Suppressor macrophage treated with lipopolysaccharide for 4 hours (primary cell): ENCODE measurements around the gene IKZF1.

ENCODE experiments used
- DNase-seq: peaks from one replicate; pipeline ENCODE4 v3.0.0-alpha.2; 2020

The IKZF1 gene

DNA sequence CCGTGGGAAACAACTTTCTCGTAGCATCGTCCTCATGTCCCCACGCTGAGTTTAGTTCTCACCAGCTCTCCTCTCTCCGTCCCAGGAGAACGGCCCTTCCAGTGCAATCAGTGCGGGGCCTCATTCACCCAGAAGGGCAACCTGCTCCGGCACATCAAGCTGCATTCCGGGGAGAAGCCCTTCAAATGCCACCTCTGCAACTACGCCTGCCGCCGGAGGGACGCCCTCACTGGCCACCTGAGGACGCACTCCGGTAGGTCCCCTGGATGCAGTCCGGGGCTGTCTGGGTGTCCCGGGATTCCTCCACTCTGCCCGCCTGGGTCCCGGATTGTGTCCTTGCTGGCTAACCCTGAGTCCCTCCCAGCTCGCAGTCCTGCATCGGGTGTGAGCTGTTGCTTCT is 77.9 kb downstream of the IKZF1 start:
- no peak for DNase-seq

DNA sequence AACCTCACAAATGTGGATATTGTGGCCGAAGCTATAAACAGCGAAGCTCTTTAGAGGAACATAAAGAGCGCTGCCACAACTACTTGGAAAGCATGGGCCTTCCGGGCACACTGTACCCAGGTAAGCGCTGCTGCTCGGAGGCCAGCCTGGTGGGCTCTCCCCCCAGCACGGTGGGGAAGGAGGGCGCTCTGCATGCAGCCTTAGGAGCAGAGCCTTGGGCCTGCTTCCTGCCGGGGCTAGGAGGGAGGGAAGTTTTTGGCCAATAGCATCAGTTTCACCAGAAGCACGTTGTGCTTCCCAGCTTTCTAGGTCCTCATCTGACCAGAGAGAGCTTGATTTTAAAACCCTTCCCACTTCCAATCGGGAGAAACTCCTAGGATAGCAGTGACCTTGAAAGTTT is 82.8 kb downstream of the IKZF1 start:
- DNase-seq, result no peak

DNA sequence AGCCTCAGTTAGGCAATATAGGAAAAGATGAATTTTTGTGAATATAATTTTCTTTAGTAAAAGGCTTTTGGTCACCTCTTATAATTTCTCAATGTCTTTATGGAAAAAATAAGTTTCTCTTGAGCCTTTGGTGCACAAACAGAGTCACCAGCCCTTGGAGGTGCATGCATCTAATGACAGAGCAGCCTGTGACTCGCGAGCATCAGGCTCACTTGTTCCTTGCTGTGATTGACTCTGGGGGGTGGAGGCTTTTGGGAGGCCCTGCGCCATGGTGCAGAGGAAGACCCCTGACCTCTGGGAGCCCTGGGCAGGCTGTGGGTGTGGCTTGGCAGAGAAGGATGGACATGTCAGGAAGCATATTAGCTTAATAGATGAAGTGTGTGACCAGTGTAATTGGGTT is 85.4 kb downstream of the IKZF1 start:
- no peak for DNase-seq

DNA sequence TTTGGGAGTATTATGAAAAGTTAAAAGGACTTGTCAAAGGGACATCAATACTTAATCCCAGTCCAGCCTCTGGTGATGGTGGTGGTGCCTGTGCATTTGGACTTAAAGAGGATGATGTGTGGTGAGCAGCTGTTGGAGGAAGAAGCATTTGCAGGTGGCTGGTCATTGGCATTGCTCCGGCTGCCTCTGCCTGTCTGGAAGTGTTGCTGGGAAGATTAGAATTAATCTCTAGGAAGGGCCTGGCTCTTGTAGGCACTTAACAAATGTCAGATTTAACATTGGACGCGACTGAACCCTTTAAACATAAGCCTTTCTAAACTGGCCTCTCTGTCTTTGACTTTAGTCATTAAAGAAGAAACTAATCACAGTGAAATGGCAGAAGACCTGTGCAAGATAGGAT is 86.9 kb downstream of the IKZF1 start:
- no peak for DNase-seq

DNA sequence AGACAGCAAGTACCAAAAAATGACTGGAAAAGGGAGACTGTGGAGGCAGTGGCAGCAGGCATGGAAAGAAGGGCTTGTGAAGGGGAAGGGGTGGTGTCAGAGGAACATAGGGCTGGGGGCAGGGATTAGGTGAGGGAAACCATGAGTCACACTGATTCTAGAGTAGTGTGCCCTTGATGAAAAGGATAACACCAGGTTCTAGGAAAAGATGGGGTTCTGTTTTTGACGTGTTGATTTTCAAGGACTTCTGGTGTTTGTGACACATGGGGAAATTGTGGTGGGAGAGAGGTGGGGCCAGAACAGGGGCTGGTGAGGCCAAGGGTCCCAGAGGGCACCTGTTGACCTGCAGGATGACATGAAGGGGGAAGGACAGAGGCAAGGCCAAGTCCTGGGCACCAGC is 88.6 kb downstream of the IKZF1 start:
- DNase-seq, result no peak

DNA sequence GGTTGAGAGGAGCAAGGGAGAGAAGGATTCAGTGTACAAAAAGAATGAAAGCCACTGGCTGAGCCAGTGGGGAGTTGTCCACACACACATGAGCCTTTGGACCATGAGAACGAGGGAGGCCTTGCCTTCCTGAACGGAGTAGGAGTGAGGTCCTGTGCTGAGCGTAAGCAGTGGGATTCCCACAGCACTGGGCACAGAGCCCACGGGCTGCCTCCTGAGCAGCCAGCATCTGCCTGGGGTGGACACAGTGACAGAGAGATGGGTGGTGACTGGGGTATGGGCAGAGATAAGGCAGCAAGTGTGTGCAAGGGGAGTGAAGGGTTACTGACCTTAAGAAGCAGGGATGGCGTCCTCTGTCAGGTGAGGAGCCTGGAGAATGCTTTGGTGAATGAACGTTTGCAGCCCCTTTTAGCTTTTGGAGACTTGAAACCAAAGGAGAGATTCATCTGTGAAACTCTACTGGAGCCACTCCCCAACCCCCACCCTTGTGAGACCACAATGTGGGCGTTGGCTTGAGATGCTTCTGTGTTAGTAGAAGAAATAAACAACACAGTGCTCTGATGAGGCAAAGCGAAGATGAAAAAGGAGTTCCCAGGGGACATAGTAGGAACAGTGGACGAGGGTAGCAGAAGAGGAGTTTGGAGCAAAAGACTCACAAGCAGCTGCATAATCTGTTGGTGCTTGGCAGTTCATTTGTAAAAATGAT is 89.2 kb downstream of the IKZF1 start:
- DNase-seq, result no peak

DNA sequence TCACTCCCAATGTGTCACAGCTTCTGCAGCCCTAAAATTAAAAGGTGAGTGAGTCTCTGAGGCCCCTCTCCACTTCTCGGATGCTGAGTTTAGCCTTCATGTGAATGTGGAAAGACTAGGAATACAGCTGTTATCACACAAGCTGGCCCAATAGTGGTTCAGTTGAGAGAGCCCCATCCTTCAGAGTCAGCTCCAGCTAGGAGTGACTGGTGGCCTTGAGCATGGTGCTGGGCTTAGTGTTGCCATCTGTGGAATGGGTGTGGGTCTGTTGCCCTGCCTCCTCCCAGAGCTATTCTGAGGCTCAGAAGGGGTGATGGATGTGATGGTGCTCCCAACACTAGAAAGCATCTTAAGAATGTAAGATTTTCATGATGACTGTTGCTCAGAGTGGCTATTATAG is 89.8 kb downstream of the IKZF1 start:
- DNase-seq, result no peak

DNA sequence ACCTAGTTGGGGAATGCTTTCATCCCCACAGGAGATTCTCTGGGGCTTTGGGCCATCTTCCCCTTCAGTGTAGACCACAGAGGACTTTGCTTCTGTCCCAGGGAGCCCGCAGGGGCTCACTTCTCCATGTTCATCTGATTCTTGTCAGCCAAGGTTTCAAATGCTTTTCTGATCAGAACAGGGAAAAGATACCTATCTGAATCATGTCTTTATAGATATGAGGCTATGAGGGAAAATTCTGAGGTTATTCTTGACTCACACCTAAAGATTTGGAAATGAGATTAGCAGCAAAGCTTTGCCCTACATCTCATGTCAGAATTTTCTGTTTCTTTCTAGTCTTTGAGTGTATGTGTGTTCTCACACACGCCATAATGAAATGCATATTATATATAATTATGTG is 92.3 kb downstream of the IKZF1 start:
- no peak for DNase-seq

DNA sequence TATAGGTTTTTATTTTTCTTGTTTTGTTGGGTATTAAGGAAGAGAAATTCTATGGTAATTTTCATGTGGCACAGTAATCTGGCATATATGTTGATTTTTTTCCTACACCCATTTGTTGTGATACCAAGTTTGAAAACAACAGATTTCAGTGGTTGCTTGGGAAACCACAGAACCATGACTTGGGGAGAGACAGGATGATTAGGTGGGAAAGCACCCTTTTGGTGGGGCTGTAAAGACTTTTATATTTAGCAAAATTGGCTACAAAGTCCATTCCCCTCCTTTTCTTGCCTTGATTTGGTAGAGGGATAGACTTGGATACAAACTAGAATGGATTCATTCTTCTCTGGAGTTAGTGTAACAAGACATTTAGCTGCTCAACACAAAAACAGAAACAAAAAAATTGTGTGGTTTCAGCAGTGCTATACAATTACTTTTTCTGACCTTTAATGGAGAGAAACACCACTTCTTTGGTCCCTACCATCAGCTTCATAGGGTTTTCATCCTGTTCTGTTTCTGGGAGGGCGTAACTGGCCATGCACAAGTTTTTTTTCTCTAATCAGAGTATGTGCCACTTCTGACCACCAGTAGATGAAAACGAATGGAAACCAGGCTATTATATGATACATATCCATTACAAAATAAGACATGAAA is 92.9 kb downstream of the IKZF1 start:
- DNase-seq, result no peak

DNA sequence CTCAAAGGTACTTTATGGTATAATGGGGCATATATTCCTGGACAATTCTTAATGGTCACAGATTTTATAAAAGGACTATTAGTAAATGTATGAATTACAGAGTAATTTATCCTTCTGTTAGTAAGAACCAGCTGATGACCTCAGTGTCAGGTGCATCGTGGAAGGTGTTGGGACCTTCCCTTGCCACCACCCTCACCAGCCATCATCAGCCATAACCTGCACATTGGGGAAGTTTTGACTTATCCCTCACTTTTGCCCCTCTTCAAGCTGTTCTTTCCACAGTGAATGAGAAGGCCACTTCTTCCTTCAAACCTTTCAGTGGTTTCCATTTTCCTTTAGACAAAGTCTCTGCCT is 93.4 kb downstream of the IKZF1 start:
- no peak for DNase-seq

DNA sequence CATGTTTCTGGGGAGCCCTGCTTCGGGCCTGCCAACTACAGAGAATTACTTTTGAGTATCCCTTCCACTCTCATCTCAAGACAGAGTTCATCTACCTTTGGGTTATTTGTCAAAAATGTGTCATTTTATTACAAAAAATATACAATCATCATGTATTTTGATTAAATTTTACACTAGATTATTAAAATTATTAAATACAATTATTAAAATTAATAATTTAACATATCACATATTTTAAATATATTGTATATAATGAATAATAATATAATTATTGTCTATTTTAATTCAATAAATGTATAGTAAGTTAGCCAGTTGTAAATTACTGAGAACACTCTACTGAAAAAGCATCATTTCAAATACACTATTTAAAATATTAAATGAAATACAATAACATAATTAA is 94.7 kb downstream of the IKZF1 start:
- no peak for DNase-seq

DNA sequence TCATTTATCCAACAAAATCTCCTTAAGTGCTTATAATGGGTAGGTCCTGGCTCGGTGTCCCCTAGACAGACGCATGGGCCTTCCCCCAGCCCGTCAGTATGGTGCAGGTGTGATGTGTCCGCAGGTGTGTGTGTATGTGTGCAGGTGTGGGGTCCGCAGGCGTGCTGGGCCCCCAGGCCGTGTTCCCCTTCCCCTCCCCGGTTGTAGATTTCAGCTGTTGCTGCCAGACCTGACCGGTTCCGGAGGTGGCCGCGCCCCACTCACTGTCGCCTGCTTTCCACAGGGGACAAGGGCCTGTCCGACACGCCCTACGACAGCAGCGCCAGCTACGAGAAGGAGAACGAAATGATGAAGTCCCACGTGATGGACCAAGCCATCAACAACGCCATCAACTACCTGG is 95.1 kb downstream of the IKZF1 start:
- DNase-seq, result no peak

DNA sequence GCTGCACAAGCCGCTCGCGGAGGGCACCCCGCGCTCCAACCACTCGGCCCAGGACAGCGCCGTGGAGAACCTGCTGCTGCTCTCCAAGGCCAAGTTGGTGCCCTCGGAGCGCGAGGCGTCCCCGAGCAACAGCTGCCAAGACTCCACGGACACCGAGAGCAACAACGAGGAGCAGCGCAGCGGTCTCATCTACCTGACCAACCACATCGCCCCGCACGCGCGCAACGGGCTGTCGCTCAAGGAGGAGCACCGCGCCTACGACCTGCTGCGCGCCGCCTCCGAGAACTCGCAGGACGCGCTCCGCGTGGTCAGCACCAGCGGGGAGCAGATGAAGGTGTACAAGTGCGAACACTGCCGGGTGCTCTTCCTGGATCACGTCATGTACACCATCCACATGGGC is 95.6 kb downstream of the IKZF1 start:
- no peak for DNase-seq

DNA sequence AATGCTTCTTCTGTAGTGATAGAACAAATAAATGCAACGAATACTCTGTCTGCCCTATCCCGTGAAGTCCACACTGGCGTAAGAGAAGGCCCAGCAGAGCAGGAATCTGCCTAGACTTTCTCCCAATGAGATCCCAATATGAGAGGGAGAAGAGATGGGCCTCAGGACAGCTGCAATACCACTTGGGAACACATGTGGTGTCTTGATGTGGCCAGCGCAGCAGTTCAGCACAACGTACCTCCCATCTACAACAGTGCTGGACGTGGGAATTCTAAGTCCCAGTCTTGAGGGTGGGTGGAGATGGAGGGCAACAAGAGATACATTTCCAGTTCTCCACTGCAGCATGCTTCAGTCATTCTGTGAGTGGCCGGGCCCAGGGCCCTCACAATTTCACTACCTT is 99.9 kb downstream of the IKZF1 start:
- DNase-seq, result no peak

DNA sequence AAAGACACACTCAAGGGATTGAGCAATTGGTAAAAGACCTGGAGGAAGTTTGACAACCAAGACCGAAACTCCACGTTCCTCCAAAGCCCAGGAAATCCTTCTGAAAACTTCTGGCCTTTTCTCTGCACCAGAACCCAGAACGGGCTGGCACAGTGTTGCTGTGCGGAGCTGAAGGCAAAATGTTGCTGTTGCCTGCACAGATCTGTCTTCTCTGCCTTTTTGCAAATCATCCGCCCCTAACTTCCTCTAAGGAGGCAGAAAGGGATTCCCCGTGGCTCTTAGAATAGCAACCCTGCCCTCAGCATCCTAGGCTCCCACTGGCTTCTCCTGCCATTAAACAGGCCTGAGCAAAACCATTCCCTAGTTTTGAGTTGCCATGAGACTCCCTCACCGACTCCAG is 100.7 kb downstream of the IKZF1 start:
- peak; percentile 62 for DNase-seq

DNA sequence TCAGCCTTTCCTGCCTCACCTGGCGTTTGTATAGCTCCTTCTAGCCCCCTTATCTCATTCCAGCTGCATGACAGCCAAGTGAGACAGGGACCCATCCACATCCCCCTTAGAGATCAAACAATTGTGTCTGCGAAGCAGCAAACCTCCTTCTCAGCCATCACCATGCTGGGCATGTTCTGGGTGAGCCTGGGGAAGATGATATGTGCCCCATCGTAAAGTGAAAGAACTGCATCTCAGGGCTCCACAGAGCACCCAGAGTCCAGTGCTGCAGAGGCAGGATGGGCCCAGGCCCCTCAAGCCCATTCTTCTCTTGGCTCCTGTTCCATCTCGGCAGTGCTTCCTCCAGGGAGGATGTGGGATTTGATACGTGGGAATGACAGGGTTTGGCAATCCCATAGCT is 102.4 kb downstream of the IKZF1 start:
- DNase-seq, result no peak

DNA sequence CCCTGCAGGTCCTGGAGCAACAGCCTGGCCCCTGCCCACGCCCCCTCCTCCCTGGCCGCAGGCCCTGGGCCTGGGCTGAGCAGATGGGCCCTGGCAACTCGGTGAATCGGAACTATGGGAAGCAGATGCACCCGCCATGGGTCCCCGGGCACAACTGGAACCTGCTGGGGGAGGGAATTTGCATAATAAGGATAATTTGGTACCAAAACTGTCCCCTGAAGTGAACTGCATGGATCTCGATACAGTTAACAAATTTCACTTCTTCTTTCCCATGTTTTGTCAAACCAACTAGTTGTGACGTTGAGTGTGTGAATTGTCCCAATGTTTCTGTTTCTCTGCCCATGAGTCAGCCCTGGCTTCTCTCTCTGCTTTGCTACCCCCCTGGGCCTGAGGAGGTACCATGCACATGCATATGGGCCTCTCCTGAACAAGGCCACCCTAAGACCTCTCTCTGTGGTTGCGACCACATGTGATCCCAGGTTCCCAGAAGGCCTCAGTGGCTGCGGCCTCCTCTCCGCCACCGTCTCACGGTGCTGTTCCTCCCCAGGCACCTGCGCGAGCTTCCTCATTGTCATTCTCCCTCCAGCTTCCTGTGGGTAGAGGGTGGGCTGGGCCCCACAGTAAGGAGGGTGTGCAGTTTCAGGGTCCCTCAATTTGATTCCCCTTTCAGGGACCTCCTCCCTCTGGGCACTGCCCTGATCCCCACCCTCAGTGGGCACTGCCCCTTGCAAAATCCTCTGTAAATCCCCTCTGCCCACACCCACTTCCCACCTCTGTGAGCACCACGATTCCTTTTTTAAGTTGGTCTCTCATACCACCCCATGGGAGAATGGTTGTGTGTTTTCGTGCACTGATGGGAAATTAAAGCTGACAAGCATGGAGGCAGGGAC is 105.6 kb downstream of the IKZF1 start:
- peak; percentile 93 for DNase-seq

DNA sequence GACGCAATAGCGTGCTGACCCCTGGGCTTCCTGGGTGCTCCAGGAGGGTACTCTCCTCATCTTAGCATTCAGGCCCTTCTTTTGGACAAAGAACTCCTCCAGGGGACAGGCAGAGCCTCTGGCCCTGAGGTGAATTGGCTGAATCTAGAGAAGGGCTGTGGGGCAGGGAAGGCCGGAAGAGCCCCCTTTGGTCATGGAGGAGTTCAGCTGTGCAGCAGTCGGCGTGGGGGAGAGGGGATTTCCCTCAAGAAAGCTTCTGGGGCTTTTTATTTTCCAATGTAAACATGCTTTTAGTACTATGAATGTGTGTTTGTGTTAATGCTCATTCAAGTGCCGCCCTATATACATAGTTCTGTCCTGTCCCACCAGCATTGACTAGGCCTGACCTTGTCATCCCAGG is 106.8 kb downstream of the IKZF1 start:
- no peak for DNase-seq

DNA sequence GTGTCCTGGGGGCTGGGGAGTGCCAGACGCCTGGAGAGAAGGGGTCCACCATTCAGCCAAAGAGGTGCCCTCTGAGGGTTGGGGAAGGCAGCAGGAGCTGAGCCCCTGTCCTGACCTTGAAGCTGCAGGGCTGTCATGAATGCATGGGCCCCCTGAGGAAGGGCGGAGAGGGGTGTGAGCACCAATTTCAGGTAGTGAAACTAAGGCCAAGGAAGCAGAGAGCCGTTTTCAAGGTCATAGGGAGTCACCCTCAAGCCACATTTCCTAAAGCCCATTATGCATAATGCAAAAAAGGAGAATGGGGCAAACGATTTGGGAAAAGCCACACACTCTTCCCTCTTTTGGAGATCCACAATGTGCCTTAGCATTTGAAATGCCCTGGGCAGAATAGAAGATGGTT is 108.5 kb downstream of the IKZF1 start:
- DNase-seq, result peak; percentile 63

DNA sequence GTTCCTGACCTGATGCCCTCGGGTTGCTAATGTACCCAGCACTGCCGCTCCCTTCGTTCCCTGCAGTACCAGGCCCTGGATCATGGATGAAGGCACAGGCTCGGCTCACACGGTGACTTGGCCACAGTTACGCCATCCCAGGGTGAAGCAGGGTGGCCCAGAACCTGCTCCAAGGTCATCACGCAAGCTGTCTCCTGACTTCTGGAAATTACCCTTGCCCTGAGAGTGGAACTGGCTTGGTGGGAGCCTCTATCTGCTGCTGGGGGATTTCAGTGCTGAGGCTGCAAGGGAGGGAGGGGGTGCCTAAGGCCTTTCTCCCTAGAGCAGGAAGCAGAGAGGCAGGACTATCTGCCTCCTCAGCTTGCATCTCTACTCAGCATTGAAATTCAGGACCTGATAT is 109.0 kb downstream of the IKZF1 start:
- DNase-seq, result peak; percentile 48

DNA sequence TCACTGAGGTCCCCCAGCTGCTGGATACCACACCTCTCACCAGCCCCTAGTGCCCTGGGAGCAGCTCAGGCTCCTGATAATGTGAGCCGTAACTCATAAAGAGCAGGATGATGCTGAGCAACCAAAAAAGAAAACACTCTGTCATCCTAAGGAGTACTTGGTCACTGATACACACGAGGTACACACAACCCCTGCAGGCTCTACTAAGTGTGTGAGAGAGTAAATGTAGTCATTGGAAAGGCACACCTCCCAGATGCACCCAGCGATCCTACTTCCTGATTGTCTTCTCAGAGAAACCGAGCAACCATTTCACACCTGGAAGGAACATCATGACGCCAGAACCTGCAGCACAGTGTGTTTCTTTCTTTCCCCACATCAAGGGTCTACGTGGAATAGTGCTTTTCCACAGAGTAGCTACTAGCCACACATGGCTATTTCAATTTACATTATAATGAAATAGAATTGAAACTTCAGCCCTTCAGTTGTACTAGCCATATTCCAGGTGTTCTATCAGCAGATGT is 111.4 kb downstream of the IKZF1 start:
- DNase-seq, result no peak

DNA sequence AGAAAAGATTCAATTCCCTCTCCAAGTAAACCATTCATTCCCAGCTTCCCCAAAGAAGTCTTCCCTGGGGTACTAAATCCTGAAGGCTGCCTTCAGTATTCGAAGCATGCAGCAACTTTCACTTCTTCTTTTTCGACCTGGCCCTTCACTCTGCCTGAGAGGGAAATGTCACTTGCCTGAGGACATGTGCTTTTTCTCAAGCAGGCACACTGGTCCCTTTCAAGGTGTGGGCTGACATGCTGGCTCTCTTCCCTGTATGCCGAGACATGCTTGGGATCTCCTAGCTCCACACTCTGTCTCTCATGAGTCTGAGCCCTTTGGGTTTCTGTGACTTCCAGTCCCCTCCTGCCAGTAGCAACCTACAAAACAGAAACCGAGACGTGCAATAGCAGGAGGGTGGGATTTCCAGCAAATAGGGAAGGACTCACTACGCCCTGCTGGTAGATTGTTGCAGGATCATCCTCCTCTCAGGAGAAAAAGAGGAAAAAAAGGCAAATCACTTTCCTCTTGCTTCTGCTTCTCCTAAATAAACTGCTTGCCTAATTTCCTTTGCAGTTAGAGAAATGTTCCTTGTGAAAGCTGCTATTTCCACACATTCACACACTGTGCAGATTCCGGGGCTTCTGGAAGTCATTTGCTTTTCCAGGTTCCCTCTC is 112.1 kb downstream of the IKZF1 start:
- DNase-seq, result peak; percentile 89

DNA sequence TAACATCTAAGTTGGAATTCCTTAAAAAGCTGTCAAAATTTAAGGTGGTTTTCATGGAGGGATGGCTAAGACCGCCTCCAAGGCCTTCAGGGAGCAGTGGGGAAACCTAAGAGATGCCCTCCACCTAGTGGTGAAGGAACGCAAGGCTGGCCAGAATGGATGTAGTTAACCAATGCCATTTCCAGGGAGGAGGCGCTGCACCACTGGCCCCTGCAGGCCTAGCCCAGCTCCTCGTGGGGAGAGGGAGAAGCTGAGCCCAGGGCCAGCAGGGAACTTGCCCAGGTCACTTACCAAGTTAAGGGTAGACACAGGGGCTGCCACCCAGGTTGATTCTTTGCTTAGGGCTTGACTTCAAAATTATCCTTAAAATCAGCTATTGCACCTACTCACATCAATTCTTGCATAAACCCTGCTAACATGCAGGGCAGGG is 113.6 kb downstream of the IKZF1 start:
- DNase-seq, result peak; percentile 92
